Muscle of back (tissue), 11 donors: ENCODE results near the gene ZNF79. TPM values are rescaled to one million over a fixed set of nuclear protein-coding genes. Genes with fewer than 3 reads are reported as not detected.
"Not testable (repeated sequence)": the region's sequence is repeated elsewhere in the genome, so short reads cannot be mapped to it uniquely, and the experiment has no call there.

Source experiments
- DNase-seq, 3 donors: peaks; one replicate each; pipeline versions ENCODE4 v3.0.0 to v3.0.0-alpha.2; 2013
- polyA plus RNA-seq, 10 donors: library from polyadenylated mRNA; unstranded; fragments of 120-200 nt; gene quantifications; one replicate each; pipeline ENCODE4 v1.2.1, GENCODE V29; 2013; ENCODE audit not compliant: insufficient read length in 10 of 10

ZNF79 gene
- polyA plus RNA-seq, 10 donors, result 4.0 to 7.3 (median 4.6) TPM

DNA sequence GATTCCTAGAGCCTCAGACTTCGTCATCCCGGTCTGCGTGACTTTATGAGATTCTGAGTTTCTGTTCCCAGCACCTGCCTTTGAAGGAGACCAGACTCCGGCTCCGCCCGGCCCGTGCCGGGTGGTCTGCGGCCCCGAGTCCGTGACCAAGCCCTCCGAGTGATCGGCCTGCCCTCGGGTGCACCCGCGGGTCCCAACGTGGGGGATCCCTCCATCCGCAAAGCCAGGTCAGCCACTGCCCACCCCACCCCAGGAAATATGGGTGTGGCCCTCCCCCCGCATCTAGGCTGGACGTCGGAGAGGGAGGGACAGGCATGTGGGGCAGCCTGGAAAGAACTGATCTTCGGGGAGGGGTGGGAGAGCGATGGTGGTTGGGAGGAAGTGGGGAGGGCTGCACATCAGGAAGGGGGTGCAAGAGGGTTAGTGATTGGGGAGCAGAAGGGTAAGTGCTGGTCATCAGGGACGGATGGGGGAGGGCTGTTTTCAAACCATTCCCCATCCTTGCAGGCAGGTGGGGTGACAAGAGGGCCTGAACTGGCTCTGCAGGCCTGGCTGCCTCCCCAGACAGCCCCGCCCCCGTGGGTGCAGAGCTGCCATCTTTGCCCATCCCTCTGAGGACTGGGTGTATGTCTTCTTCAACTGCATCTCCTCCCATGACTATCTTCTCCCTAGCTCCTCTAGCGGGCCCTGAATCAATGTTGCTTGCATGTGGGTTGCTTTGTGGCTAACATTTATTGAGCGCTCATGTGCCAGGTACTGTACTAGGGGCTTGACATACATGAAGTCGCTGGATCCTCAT, 27.9 kb downstream of the ZNF79 start:
- DNase-seq, result peak in 1 of 3 donors; percentile 70

- DNase-seq, result peak in 1 of 3 donors; percentile 29
Observed at GRCh38 chr9:127452691-127453090, 28.5 kb downstream of the ZNF79 start.

DNA sequence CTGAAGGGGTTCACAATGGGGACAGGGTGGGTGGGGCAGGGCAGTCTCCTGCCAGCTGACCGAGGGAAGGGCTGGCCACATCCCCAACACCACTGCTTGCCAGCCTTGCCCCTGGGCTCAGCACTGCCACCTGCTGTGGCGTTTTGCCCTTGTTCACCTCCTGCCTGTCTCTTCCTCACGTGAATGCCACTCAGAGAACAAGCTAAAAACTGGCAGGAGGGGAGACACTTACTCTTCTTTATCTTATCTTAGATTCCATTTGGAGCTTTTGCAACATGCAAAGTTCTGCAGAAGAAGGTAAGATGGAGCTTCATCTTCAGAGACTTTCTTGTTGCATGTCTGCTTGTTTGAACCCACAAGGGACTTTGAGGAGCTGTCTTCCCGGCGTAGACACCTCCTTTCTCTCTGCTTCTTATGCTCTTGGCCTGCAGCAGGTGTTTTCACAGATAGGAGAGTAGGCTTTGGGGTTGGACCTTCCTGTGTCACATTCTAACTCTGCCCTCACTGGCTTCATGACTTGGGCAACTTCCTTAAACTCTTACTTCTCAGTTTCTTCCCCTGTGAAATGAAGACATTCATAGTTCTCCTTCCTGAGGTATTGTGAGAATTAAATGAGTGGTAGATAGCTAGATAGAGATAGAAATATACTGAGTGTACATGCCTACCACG, 31.3 kb downstream of the ZNF79 start:
- no peak for DNase-seq

DNA sequence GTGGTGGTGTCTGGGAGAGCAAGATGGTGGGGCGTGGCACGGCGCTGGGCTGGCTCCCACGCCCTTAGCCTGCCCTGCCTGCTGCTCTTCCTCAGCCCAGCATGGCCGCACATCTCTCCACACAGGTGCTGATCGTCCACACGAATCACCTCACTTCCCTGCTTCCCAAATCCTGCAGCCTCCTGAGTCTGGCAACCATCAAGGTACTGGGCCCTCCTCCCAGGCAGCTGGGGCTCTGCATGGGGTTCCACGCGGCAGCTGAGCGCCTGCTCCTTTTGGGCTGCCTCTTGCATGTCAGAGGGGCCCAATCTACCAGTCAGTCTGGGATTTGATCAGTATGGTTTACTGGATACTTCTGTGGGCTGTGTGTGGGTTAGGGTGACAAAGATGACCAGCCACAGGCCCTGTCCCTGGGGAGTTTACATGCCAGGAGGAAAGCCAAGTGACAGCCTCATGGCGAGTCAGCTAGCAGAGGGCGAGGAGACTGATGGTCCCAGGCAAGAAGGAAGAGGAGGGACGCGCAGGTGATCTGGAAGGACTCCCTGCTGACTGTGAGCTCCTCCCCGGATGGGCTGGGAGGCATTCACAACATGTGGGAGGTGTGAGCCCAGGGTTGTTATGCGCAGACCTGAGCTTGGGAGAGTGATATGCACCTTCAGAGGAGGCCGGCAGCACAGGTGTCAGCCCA, 33.2 kb downstream of the ZNF79 start:
- no peak for DNase-seq

GRCh38 chr9:127458921-127459320, 34.7 kb downstream of the ZNF79 start:
- no peak for DNase-seq

DNA sequence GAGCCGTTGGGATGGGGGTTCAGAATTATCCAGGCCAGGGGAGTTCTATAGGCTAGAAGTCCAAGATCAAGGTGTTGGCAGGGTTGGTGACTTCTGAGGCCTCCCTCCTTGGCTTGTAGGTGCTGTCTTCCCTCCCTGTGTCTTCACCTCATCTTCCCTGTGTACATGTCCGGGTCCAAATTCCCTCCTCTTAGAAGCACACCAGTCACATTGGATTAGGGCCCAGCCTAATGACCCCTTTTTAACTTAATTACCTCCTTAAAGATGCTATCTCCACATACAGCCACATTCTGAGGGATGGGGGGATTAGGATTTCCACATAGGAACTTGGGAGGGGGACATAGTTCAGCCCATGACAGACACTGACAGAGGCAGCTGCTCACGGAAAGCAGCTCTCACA, 39.2 kb downstream of the ZNF79 start:
- no peak for DNase-seq

GRCh38 chr9:127463911-127464310, 39.7 kb downstream of the ZNF79 start:
- peak in 2 of 3 donors; percentile 20 to 27 for DNase-seq

GRCh38 chr9:127466407-127466917, 42.3 kb downstream of the ZNF79 start:
- not testable (repeated sequence) for DNase-seq

DNA sequence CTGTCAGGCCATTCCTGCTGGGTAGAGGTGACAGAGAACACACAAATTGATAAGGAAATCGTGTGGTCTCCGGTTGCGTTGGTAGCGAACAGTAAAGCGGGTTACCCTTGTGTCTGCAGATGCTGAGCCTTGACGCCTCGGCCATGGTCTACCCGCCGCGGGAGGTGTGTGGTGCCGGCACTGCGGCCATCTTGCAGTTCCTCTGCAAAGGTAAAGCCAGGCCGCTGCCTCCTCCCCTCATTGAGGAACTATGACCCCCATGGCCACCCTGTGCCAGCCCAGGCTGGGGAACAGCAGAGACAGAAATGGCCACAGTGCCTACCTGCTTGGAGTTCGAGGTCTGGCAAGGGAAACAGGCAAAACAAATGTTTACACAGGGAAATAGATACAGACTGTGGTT, 43.4 kb downstream of the ZNF79 start:
- DNase-seq, result no peak

DNA sequence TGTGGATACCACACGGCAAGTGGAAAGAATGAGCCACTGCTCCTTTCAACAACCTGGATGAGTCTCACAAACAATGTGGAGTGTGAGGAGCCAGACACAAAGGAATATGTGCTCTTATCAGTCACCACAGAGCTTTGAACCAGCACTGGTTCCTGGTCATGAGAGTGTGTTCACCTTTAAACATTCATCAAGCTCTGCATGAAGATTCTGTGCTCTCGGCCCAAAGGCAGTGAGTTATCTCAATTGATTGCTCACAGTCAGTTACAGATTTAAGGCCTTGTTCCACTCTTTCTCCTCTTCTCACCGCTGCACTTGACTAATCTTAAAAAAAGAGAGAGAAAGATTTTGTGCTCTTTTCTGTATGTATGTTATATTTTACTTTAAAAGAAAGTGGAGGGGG, 46.5 kb downstream of the ZNF79 start:
- DNase-seq, result no peak

- DNase-seq, result no peak
Observed at GRCh38 chr9:127473501-127473900, 49.3 kb downstream of the ZNF79 start.

GRCh38 chr9:127473932-127474331, 49.8 kb downstream of the ZNF79 start:
- no peak for DNase-seq

DNA sequence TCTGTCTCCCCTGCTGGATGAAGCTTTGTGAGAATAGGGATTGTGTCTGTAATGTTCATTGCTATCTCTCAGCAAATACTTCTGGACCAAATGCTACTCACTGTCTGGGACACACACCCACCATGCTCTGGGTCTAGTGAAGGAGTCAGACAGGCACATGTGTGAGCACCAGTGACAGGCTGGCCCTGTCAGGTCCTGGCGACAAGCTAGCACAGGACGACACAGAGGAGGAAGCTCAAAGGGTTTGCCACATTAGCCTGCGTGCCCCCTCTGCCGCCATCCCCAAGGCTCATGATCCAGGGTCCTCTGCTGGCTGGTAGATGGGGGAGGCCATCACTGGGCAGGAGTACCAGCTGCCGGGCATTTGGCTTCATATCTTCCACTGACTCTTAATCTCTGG, 50.4 kb downstream of the ZNF79 start:
- no peak for DNase-seq

DNA sequence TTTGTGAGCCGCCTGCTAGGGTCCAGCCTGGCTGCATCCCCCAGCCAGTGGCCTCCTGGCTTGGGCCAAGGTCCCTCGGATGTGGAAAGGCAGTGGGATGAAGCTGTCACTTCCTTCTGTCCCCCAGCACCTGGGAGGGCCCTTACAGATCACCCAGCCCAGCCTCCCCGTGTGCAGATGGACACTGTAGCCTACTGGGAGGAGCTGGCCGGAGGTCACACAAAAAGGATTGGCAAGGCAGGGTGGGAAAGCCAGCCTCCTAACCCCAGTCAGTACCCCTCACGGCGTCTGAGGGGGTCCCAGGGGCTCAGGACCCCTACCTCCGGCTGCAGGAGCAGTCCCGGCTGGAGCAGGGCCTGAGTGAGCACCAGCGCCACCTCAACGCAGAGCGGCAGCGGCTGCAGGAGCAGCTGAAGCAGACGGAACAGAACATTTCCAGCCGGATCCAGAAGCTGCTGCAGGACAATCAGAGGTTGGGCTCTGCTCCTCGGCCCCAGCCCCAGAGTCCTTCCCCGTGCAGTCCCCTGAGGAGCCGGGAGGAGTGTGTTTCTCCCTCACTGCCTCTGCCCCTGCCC, 55.4 kb downstream of the ZNF79 start:
- DNase-seq, result no peak

DNA sequence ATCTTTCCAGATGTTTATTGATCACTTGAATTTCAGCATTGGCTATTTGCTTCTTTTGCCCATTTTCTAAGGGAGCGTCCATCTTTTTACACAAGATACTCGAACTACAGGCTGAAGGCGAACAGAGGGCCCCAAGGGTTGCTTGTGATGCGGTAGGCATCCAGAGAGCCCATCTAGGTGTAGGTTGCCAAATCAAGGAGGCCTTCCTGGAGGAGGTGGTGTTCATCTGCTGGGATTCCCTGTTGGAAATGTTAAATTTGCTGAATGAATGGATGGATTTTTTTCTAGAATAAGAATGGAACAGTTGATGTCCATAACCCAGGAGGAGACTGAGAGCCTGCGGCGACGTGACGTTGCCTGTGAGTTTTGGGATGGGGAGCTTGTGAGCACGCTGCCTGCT, 58.5 kb downstream of the ZNF79 start:
- no peak for DNase-seq

DNA sequence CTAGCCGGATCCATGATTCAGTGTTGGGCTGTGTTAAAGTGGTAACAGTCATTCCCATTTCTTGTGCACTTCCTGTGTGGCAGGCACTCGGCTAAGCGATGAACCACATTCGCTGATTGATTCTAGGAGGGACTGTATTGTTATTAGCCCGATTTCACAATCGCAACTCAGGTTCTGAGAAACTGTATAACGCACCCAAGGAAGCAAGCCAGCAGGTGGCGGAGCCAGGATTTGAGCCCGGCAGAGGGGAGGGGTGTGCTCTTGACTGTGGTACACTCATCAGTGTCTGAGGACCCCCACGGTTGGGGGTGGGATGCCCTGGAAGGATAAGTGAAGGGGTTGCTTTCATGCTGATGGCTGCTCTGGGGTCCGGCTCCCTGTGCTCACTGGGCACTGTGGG, 61.8 kb downstream of the ZNF79 start:
- DNase-seq, result no peak

DNA sequence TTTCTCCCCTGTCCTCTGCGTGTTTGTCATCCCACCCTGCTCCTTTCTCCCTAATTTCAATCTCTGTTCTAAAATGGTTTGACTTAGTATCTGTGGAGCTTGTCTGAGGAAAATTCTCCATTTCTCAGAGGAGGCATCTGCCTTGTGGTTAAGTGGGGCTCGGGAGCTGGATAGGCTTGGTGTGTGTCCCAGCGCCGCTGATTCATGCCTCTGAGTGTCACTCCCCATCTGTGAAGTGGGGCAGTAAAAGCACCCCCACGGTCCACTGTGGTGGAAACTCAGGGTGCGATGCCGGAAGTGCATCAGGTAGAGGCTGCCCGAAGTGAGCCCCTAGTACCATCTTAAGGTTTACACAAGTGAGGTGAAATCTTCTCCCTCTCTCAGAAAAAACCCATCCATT, 64.8 kb downstream of the ZNF79 start:
- DNase-seq, result no peak

GRCh38 chr9:127489471-127490115, 65.4 kb downstream of the ZNF79 start:
- no peak for DNase-seq

DNA sequence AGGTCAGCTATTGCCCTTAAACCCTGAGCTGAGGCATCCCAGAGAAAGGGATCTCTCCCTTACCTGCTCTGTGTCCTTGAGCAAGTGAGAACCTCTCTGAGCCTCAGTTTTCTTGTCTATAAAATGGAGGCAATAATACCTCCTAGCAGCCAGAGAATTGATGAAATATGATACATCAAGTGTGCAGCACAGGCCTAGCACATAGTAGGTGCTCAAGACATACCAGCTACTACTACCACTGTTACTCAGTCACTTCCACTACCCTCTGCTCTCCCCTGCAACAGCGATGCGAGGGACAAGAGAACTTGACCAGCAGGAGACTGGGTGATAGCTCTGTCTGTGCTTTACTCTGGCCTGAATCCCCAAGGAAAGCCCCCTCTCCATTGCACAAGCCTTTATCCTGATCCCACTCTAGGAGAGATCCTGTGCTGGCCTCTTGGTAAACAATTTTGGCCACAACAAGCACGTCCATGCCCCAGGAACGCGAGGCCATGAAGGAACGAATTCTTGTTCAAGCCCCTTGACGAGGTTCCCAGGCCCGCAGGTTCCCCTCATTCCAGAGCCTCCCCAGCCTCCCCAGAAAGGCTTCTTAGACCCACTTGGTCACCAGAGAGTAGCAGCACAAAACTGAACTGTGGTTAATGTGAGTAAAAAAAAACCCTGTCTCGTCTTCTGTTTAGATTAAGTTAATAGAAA, 66.5 kb downstream of the ZNF79 start:
- DNase-seq, result no peak

GRCh38 chr9:127491516-127491915, 67.3 kb downstream of the ZNF79 start:
- no peak for DNase-seq

GRCh38 chr9:127492616-127493015, 68.4 kb downstream of the ZNF79 start:
- DNase-seq, result no peak
